ENCODE results near the gene MCRS1. TPM values are rescaled to one million over a fixed set of nuclear protein-coding genes. Genes with fewer than 3 reads are reported as not detected.

The MCRS1 gene
- total RNA-seq, 1 experiment from 2014 or later = 103 TPM

- no peaks in the 10 kb centered on the region for H4K20me1 ChIP-seq (ENCODE audit: control insufficient read depth, insufficient read depth, insufficient read length)
- H3K9ac ChIP-seq (ENCODE audit: extremely low read depth, insufficient read length, low read length) = no peak overlapping the region
- no peak for DNase-seq
- peaks cover 16% of the 10 kb centered on the region; the same call in 1 of the 2 replicates for H3K27me3 ChIP-seq (ENCODE audit: insufficient read depth, low read length)
- no peak overlapping the region for H2AFZ ChIP-seq (ENCODE audit: low read length)
- H3K27me3 Mint-ChIP-seq (ENCODE audit: low read depth) = peaks cover 85% of the 10 kb centered on the region
- no peak overlapping the region for H3K18ac ChIP-seq (ENCODE audit: insufficient read length, low read depth, low read length)
- no peak overlapping the region for H3K27ac Mint-ChIP-seq
- H2AK5ac ChIP-seq (ENCODE audit: insufficient read length, low read length) = no peak overlapping the region
- H2BK20ac ChIP-seq (ENCODE audit: low read depth, low read length, poor library complexity, severe bottlenecking) = no peak overlapping the region
- no peaks in the 10 kb centered on the region for H3K79me1 ChIP-seq (ENCODE audit: insufficient read depth, low read depth, low read length, poor library complexity, severe bottlenecking)
- no peak overlapping the region for H2BK5ac ChIP-seq (ENCODE audit: insufficient read length, low read length)
- H3T11ph ChIP-seq (ENCODE audit: low read length) = no peak overlapping the region
- H3K9me3 Mint-ChIP-seq = no peaks in the 10 kb centered on the region
- H2BK12ac ChIP-seq (ENCODE audit: insufficient read length, low read depth, low read length) = no peak overlapping the region
- H3K23ac ChIP-seq (ENCODE audit: insufficient read length, low read depth, low read length) = no peak overlapping the region
- H3K27ac ChIP-seq (ENCODE audit: insufficient read length, low read depth, low read length) = no peak overlapping the region
- no peak overlapping the region for H3K4ac ChIP-seq (ENCODE audit: low read depth, low read length)
- H3K79me2 ChIP-seq (ENCODE audit: insufficient read depth, low read length) = no peaks in the 10 kb centered on the region
- no peak overlapping the region for H4K8ac ChIP-seq (replicated peaks; ENCODE audit: insufficient read length, low read depth, low read length)
- no peak overlapping the region for H2BK15ac ChIP-seq (ENCODE audit: low read depth, low read length)
- H3K4me1 Mint-ChIP-seq = peaks cover 11 to 37% of the 10 kb centered on the region in 2 experiments
- peak overlapping the region; percentile 74 for H3K4me2 ChIP-seq (ENCODE audit: insufficient read depth, insufficient read length, low read length)
- H2BK120ac ChIP-seq (ENCODE audit: low read depth, low read length, poor library complexity, severe bottlenecking) = no peak overlapping the region
- H3K14ac ChIP-seq (ENCODE audit: insufficient read depth, low read length) = no peak overlapping the region; the same call in 1 of the 2 replicates
- TF ChIP-seq CTCF (conservative IDR thresholded peaks at IDR 0.05) = no peak
- H3K4me1 ChIP-seq (ENCODE audit: insufficient read depth, low read length) = no peaks in the 10 kb centered on the region
- no peak overlapping the region for H4K91ac ChIP-seq (ENCODE audit: insufficient read length, low read depth, low read length)
- H3K36me3 Mint-ChIP-seq (ENCODE audit: insufficient read depth in 1 of 3, low read depth in 3 of 3) = no peaks in the 10 kb centered on the region
- H3K56ac ChIP-seq (ENCODE audit: insufficient read length, low read depth, low read length) = no peak overlapping the region
- no CpG with 5 or more reads among the region's 8 CpGs for WGBS (ENCODE audit: extremely low coverage, insufficient read length, low lambda C conversion rate)
- peaks cover 11% of the 10 kb centered on the region for H3K23me2 ChIP-seq (ENCODE audit: insufficient read length, low read depth, low read length, poor library complexity, severe bottlenecking)
- H4K5ac ChIP-seq (ENCODE audit: insufficient read length, low read depth, low read length) = no peak overlapping the region
- H3K9me3 ChIP-seq (ENCODE audit: control insufficient read depth, low read depth, low read length) = no peaks in the 10 kb centered on the region
- H3K4me3 Mint-ChIP-seq = peak overlapping the region in 1 of 2 experiments; percentile 57; a peak in 1 of 5 replicates
Observed at GRCh38 chr12:49548481-49548821, 19.5 kb downstream of the MCRS1 start.

Data from H9 (cell line).